ENCODE data around the gene TRIM40.
A peak's percentile ranks its signal among the peaks of the same experiment; 100 is the strongest.
"Not testable (repeated sequence)": the region's sequence is repeated elsewhere in the genome, so short reads cannot be mapped to it uniquely, and the experiment has no call there.

TRIM40 gene

DNA sequence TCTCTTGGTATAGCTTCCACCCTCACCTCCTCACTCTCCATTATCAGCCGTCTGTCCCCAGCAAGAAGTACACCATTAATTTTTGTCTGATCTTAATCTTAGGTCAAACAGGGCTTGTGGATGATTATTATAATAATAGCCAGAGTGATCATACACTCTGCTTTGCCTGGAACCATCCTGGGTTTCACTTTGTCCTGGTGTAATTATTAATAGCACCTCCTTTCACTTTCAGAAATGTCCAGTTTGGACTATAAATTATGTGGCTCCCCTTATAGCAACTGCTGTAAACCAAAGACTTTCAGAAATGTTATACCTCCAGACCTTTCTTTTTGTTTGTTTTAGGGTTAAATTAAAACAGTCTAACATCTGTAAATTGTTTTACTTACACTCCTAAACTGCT is 22.1 kb upstream of the TRIM40 start:
- no peak for DNase-seq

DNA sequence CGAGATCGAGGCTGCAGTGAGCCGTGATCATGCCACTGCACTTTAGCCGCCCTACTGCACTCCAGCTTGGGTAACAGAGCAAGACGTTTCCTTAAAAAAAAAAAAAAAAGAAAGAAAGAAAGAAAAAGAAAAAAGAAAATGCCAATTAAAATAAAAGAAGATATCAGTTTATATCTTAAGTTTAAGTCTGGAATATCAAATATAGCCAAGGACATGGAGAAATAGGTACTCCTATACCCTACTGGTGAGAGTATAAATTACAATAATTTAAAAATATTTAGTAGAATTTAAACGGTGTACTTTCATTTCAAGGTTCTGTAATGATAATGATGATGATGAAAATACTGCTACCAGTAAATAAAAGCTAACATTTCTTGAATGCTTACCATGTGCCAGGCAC is 19.2 kb upstream of the TRIM40 start:
- DNase-seq, result no peak

DNA sequence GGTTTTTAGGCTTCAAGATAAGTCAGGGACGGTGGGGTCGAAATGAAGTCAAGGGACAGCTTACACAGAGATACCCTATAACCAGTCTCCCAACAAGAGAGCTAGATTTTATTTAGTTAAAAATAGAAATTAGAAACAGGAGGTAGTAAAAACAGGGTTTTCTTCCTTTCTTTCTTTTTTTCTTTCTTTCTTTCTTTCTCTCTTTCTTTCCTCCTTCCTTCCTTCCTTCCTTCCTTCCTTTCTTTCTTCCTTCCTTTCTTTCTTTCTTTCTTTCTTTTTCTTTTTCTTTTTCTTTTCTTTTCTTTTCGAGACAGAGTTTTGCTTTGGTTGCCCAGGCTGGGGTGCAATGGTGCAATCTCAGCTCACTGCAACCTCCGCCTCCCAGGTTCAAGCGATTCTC is 17.2 kb upstream of the TRIM40 start:
- DNase-seq, result not testable (repeated sequence)

DNA sequence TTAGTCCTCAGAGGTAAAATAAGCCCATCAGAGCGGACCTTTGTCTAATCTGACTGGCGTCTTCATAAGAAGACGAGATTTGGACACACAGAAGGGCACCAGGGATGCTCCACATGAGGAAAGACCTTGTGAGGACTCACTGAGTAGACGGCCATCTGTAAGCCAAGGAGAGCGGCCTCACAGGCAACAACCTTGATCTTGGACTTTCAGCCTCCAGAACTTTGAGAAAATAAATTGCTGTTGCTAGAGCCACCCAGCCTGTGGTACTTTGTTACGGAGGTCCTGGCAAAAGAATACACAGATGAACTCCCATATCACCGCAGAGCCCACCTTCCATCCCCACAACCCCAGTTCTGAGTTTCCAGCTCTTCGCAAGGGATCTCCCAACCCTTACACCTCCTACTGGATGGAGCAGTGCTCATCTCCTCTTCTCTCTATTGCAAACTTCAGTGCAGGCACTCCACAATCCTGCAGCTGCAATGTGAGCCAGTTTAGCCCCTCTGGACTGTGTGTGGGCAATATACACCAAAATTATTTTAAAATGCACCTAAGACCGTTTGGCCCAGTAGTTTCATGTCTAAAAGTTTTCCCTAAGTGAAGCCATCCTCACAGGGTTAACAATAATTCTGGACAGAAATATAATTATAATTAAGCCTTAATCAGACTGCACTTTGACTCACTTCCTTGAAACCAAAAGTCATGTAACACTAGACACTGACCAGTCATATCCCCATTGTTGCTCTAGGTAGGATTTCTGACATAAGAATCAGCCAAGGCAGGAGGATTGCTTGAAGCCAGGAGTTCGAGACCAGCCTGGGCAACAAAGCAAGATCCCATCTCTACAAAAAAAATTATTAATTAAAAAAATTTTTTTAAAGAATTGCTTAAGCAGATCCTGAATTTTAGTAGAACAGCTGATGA is 14.2 kb upstream of the TRIM40 start:
- DNase-seq, result no peak

DNA sequence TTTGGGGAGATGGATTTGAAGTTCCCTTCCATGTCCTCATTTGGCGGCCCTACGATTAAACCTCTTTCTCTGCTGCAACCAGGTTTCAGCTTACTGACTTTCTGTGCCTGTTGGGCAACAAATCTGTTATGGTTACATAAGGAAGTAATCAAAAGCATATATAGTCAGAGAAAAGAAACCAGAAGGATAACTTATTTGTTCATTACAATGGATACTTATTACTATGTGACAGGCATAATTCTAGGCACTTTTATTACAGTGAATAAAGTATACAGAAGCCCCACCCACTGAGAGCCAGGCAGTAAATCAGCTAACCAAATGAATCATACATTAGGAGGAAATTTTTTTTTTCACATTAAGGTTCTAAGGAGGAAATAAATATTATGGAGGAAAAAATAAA is 13.4 kb upstream of the TRIM40 start:
- DNase-seq, result no peak

DNA sequence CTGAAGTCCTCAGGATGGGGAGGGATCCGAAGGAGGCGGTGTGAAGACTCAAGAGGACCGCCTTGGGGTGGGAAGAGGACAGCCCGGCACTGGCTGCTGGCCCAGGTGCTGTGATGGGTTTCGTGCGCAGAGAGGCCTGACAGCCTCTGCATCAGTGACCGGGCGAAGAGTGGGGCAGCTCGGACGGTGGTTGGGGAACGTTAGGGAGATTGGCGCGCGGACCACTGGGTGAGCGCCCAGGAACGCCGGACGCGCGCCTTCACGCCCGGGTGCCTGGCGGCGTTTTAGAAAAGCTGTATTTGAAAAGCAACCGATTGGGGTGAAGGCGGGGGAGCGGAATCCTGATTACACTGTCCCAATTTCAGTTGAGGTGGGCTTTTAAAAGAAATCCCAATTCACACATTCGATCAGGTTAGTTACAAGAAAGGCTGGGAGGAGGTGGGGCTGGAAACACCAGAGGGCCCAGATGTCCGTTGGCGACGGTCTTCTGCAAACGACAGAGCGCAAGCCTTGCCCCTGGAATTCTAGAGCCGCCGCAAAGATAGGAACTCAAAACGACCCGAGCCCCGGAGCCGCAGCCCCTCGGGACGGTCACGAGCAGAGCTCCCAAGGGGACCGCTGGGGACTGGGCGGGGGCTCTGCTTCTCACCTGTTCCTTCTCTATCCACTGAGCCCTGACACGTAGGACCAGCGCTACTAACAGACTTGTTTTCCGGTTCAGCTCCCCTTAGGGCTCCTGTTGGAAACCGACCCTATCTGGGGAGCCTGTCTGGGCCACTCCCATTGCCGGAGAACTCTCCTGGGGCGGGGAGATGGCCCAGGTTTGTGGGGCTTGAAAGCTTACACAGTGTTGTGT is 8.5 kb upstream of the TRIM40 start:
- no peak for DNase-seq

DNA sequence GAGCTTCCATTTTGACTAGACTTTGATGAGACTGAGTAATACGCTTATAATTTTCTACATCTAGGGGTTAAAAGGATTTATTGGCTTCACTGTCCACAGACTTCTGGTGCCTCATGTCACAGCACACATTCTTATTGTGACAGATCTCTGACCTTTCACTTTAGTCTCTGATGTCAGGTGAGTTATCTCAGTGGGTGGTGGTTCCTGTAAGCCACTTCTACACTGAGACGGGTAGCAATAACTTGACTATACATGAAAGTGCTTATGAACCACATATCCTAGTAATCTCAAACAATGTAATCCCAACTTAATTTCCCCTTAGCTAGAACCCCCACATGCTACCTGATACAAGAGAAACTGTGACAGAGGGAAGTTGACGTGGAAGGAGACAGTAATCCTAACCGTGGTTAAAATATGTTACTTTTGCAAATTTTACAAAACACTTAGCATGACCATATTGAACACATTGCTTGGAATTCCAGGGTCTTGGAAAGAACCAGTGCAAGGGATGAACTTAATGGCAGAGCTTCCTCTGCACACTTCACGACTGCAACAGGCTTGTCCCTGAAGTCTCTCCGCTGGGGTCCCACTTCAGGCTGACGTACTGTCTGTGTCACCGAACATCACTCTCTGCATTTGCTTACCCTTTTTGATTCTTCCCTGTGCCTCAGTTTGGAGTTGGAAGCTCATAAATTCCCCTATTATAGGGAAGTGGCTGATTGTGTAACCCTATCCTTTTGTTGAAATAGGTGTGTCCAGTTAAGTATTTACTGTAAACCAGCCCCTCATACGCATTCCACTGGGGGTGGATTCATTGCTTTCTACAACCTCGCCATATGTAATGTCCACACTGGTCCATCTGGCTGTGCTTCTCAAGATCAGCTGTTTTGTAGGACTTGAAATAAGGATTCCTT is 6.4 kb upstream of the TRIM40 start:
- DNase-seq, result no peak

DNA sequence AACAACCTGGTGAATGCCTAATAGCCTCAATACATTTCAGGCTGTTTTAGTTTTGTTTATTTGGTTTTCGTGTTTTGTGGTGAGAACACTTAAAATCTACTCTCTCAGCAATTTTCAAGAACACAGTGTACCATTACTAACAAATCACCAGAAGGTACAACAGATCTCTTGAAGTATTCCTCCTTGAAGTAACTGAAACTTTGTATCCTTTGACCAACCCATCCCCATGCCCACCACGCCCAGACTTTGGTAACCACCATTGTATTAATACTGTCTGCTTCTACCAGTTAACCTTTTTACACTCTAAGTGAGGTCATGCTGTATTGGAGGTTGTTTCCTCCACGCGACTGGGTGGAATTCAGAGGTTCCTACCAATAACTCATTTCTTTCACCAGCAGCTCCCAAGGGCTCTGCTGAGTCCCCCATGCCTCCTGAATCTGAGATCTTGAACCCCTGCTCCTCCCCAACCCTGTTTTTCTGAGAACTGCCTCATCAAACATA is 5.7 kb upstream of the TRIM40 start:
- DNase-seq, result no peak

DNA sequence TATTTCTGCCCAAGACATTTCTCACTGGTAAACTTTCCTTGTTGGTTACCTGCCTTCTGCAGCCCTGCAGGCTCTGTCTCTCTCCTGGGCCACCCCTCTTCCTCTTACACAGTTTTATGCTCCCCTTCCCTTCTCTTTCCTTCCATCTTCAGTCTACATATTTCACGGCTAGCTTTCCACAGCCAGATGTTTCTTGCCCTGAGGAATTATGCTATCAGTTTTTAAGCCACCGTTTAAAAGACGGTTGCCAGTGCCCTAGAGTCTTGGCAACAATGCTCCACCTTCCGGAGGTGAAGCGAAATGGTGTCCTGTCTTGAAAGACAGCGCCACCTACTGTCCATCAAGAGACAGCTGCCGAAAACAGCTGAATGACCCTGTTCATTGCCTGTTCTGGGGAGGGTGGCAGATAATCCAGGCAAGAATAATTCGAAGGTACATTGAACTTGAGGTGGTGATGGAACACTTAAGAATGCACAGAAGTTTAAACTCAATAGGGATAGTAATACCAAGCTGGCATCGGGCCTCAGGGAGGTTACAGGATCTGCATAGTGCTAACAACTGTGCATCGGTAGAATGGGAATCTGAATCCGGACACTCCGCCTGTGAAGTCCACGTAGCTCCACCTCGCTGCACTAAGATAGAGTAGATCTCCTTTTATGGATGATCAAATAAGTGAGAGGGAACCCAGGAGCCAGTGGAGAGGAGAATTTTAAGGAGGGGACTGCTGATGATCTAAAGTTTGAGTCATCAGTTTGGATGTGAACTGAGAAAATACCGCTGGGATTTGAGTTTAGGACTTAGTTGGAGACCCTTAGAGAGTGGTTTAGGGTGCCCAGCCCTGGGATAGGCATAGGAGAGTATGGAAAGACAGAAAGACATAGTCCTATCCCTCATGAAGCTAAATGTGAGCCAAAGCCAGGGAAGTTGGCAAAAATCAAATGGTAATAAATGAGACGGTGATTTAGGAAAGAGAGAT is 4.8 kb upstream of the TRIM40 start:
- DNase-seq, result peak; percentile 38 to 87

DNA sequence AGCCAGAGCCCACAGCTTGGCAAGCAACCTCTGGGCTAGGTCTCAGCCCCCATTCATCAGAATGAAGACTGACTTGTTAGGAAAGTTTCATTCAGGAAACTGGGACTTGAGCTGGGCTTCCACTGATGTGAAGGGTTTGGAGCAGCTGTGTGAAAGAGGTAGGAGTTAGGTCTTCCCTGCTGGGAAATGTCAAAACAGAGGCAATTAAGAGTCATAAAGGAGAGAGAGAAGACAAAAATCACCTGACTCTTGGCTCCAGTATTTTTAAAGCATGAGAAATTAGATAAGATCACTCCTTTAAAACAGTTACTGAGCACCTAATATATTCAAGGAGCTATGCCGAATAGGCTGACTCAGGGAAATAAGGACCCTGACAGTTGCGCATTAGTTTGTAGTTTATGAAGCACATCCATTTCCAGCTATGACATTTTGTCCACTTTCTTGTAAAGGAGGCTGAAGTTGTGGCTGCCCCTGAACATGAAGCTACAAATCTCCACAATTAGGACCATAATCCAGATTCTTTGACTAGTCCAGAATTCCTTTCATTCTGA is 3.9 kb upstream of the TRIM40 start:
- DNase-seq, result no peak

DNA sequence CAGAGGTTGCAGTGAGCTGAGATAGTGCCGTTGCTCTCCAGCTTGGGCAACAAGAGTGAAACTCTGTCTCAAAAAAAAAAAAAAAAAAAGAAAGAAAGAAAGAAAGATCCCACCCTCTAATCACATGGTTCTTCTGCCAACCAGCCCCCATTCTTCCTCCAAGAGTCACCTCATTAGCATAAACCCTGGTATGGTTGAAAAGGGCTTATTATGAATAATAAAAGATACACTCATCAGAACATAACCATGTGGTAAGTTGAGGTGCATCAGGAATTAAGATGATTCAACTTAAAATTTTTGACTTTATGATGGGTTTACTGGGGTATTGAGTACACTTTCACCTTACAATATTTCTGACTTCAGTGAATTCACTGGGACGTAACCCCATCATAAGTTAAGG is 793 bp upstream of the TRIM40 start:
- DNase-seq, result no peak

DNA sequence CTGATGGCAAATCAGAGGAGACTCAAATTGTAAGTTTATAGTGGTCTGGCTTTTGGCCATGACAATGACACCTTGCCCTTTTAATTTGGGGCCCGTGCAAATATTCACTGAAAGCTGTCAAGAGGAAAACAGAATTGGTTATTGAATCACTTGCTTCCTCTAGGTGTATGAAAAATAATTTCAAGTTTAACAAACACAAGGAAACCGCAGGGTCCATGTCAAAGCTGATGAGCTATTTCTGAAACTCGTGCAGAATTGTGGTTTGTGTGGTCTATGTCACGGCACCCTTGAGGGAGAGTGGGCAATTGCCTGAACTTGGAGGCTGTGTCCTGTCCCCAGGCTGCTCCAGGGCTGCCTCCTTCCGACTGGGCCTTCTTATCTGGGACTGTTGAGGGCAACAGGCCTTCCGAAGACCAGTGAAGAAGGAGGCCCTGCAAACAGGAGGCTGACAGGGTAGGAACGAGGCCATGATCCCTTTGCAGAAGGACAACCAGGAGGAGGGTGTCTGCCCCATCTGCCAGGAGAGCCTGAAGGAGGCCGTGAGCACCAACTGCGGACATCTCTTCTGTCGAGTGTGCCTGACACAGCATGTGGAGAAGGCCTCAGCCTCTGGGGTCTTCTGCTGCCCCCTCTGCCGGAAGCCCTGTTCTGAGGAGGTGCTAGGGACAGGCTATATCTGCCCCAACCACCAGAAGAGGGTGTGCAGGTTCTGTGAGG is 788 bp downstream of the TRIM40 start:
- no peak for DNase-seq

DNA sequence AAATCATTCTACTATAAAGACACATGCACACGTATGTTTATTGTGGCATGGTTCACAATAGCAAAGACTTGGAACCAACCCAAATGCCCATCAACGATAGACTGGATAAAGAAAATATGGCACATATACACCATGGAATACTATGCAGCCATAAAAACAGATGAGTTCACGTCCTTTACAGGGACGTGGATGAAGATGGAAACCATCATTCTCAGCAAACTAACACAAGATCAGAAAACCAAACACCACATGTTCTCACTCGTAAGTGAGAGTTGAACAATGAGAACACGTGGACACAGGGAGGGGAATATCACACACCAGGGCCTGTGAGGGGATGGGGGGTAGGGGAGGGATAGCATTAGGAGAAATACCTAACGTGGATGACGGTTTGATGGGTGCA is 4.3 kb downstream of the TRIM40 start:
- not testable (repeated sequence) for DNase-seq

DNA sequence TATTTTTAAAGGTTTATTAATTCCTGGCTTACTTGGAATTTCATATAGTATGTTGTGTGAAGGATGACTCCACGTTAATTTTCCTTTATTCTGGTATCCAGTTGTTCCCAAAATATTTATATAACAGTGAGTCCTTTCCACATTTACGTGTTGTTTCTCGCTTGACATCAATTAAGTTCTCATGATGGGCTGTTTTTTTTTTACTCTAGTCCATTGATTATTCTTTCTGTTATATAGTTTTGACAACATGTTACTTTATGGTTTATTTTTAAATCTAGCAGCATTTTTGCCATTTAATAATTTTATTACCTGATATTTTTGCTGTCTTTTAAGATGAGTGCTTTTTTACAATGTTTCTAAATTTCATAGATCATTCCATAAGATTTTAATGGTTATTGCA is 6.7 kb downstream of the TRIM40 start:
- DNase-seq, result no peak

DNA sequence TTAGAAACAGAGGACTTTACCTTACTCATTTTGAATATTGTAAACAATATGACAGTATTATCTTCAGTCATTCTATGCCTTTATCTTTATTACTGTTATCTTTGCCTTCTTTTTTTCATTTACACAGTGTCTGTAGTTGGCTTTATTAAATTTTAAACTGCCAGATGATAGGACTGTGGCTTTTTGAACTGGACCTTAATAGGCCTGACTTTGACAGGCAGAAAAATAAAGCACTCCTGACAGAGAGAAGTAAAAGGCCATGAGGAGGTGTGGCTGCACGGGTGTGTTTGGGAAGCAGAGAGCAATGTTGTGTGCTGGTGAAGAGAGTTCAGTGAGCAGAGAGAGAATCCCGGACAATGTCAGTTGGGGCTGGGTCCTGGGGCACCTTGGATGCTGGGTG is 7.8 kb downstream of the TRIM40 start:
- DNase-seq, result no peak

DNA sequence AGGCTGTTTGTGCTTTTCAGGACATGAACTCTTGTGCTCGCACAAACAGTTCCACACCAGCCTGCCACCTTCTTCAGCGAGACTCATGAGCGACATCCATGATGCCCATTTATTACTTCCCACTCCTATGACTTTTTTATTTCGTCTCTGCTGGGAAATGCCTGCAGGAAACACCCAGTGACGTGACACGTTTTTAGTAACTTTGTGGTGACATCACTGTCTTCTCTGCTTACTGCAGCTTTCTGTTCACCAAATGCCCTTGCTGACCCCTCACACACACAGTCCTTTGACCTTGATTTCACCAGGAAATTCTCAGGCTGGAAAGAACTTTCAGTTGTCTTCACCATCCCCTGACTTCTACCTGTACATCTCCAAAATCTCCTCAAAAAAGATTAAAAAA is 8.9 kb downstream of the TRIM40 start:
- DNase-seq, result no peak

DNA sequence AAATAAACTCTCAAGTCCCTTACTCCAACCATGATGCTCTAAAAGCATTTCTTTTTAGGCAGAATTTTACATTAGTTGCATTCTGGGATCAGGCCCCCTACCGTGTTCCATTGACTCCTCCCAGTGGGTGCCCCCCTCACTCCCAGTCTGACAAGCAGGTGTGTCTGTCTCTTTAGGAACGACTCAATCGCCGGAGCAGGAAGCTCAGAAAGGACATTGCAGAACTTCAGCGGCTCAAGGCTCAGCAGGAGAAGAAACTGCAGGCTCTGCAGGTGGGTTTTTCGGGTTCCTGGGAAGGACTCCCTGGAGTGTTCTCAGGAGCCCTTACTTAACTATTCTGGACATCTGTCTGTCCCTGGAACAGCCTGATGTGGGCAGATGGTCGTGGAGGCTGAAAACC is 9.9 kb downstream of the TRIM40 start:
- no peak for DNase-seq

DNA sequence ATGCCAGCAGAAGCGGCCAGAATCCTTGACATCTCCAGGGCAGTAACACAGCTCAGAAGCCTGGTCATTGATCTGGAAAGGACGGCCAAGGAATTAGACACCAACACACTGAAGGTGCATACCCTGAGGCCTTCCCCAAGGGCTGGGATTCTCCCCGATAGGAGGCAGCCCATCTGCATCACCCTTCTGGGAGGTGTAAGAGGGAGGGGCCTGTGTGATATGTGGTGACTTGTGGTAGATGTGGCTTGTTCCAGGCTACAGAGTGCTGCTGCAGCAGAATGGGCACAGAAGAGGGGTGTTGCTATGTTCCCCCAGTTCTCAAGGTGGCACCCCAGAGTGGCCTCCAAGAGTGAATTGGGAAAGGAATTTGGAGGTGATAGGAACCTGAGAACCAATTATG is 11.2 kb downstream of the TRIM40 start:
- DNase-seq, result no peak

DNA sequence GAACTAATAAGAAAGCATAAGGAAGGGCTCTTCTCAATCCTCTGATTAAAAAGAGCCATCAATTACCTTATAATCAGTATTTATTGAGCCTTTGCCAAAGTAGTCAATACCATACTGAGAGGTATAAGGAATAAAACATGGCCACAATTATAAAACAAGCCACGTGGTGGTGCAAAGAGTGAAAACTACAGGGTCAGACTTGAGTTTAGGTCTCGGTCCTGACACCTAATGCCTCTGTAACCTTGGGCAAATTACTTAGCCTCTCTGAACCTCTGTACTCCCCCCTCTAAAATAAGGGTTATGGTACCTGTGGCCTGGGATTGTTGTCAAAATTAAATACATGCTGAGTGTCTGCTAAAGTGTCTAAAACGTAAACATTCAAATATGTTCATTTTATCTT is 13.3 kb downstream of the TRIM40 start:
- no peak for DNase-seq

DNA sequence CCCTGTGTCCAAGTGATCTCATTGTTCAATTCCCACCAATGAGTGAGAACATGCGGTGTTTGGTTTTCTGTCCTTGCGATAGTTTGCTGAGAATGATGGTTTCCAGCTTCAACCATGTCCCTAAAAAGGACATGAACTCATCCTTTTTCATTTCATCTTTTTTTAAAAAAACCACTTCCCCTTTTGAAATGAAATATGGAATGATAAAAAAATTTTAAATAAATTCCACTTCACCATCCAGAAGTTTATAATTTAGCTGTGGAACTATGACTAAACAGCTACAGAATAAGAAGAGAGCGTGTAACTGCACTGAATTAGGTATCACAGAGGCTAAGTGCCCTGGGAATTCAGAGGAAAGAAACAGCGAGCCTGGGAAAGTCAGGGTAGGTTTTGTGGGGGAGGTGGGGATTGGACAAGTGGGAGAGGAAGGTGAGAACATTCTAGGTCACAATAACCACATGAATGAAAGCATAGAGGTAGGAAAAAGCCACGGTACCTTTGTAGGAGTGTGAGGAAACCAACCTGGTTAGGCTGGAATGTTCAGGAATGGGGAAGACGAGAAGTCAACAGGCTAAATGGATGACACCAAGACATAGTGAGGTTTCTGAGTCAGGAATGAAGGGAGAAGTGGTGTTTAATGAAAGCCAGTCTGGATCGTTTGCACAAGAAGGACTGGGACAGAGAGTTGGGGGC is 14.1 kb downstream of the TRIM40 start:
- DNase-seq, result no peak

Data from hippocampal formation (tissue), 2 donors.